Type B pancreatic cell (in vitro differentiated cells): ENCODE results near the gene PNMA6F. TPM values are rescaled to one million over a fixed set of nuclear protein-coding genes. Genes with fewer than 3 reads are reported as not detected.

Experiments used
- DNase-seq: peaks from one replicate; pipeline ENCODE4 v3.0.0; 2021; ENCODE audit warnings: mixed read lengths; ENCODE audit not compliant: unreplicated experiment; ENCODE audit errors: extremely low spot score
- H3K27ac Mint-ChIP-seq: 2 replicates; pipeline ENCODE4 v1.8.0; 2021; ENCODE audit warnings: mild to moderate bottlenecking, mixed read lengths
- H3K27me3 Mint-ChIP-seq: 2 replicates; pipeline ENCODE4 v1.8.0; 2021; ENCODE audit warnings: mixed read lengths
- H3K36me3 Mint-ChIP-seq: 2 replicates; pipeline ENCODE4 v1.8.0; 2021; ENCODE audit warnings: mixed read lengths
- H3K4me1 Mint-ChIP-seq: one replicate; pipeline ENCODE4 v1.8.0; 2021; ENCODE audit warnings: mixed read lengths; ENCODE audit not compliant: unreplicated experiment
- H3K4me3 Mint-ChIP-seq: 2 replicates; pipeline ENCODE4 v1.8.0; 2021; ENCODE audit warnings: mild to moderate bottlenecking, mixed read lengths
- H3K9me3 Mint-ChIP-seq: 2 replicates; pipeline ENCODE4 v1.8.0; 2021; ENCODE audit warnings: mixed read lengths
- total RNA-seq: library from RNA; stranded (reverse); gene quantifications from 2 replicates; pipeline ENCODE4 v1.2.1, GENCODE V29; 2021; ENCODE audit warnings: low replicate concordance
- TF ChIP-seq, protein P1 (sequence below): fragments of 200-600 bp; sonication (generic); conservative IDR thresholded peaks from 2 replicates; pipeline ENCODE4 v1.5.0; 2021; ENCODE audit warnings: antibody characterized with exemption, mild to moderate bottlenecking

The PNMA6F gene
- total RNA-seq, 1 donor from 2014 or later, result not detected

DNA sequence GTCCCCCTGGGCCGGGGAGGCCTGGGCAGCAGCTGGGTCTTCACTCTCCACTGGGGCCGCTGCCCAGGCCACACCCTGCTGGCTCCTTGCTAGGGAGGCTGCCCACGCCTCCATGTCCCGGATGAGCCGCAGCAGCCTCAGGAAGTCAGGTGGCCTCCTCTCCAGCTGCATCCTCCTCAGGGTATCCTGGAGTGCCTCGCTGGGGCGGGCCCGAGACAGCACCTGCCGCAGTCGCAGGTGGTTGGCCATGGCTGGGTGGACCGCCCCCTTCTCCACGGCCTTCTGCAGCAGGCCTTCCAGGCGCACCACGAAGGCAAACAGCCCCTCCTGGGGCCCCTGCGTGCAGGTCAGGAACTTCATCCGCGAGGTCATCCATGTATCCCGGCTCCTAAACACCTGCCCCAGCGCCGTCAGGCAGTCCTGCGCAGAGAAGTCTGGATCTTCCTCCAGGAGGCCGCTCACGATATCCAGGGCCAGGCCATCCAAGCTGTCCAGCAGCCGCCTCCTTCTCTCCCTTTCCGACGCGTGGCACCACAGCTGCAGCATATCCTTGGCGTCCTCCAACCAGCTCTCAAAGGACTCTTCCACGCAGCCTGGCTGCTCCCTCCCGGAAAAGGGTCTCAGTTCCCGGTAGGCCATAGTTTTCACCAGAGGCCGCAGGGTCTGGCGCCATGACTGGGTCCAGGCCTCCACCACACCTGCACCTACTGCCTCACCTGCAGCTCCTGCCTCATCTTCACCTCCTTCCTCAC lies 2.1 kb downstream of the PNMA6F start:
- H3K9me3 Mint-ChIP-seq, result no peaks in the 10 kb centered on the region
- no peaks in the 10 kb centered on the region for H3K4me1 Mint-ChIP-seq
- H3K36me3 Mint-ChIP-seq, result no peaks in the 10 kb centered on the region
- no peak overlapping the region for H3K27ac Mint-ChIP-seq
- no peak for DNase-seq
- H3K27me3 Mint-ChIP-seq, result peaks cover 15% of the 10 kb centered on the region
- TF ChIP-seq, protein P1, sequence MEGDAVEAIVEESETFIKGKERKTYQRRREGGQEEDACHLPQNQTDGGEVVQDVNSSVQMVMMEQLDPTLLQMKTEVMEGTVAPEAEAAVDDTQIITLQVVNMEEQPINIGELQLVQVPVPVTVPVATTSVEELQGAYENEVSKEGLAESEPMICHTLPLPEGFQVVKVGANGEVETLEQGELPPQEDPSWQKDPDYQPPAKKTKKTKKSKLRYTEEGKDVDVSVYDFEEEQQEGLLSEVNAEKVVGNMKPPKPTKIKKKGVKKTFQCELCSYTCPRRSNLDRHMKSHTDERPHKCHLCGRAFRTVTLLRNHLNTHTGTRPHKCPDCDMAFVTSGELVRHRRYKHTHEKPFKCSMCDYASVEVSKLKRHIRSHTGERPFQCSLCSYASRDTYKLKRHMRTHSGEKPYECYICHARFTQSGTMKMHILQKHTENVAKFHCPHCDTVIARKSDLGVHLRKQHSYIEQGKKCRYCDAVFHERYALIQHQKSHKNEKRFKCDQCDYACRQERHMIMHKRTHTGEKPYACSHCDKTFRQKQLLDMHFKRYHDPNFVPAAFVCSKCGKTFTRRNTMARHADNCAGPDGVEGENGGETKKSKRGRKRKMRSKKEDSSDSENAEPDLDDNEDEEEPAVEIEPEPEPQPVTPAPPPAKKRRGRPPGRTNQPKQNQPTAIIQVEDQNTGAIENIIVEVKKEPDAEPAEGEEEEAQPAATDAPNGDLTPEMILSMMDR, result no peak
- no peak overlapping the region for H3K4me3 Mint-ChIP-seq

- H3K4me3 Mint-ChIP-seq, result no peak overlapping the region
- no peaks in the 10 kb centered on the region for H3K36me3 Mint-ChIP-seq
- no peak for DNase-seq
- peaks cover 12% of the 10 kb centered on the region for H3K27me3 Mint-ChIP-seq
- no peak overlapping the region for H3K27ac Mint-ChIP-seq
- H3K9me3 Mint-ChIP-seq, result no peaks in the 10 kb centered on the region
- no peaks in the 10 kb centered on the region for H3K4me1 Mint-ChIP-seq
- TF ChIP-seq, protein P1, result no peak
Measured at GRCh38 chrX:153318811-153319210, 2.8 kb downstream of the PNMA6F start.

DNA sequence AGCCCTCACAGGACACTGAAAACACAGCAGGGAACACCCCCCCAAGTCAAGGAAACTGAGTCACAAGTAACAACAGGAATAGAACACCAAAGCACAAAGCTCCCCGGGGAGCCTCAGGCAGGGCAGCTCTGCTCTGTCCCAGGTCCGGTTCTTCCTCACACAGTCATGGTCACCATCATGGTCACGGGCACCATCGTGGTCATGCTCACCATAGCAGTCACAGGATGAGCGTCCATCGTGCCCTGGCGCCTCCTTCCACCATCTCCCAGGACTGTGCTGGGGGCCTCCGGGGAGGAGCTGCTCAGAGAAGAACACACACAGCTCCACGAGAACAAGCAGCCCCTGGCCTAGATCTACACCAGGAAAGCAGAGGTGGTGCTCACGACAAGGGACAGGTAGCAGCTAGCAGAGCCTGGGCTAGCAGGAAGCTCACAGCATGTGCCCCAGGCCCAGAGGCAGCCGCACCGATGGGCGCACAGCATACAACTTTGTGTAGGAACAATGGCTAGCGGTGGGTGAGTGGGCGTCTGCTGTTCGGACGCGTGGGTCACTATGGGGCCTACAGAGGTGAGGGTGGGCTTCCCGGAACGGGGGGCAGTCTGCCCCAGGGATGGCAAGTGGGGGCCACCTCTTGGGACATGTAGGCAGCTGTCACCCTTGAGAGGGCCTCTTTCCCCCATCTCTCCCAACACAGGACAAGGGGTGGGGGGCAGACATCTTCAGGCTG lies 3.4 kb downstream of the PNMA6F start:
- H3K27me3 Mint-ChIP-seq, result peaks cover 8% of the 10 kb centered on the region
- H3K9me3 Mint-ChIP-seq, result no peaks in the 10 kb centered on the region
- TF ChIP-seq, protein P1, result no peak
- H3K36me3 Mint-ChIP-seq, result no peaks in the 10 kb centered on the region
- H3K27ac Mint-ChIP-seq, result no peak overlapping the region
- H3K4me1 Mint-ChIP-seq, result no peaks in the 10 kb centered on the region
- no peak for DNase-seq
- H3K4me3 Mint-ChIP-seq, result no peak overlapping the region

DNA sequence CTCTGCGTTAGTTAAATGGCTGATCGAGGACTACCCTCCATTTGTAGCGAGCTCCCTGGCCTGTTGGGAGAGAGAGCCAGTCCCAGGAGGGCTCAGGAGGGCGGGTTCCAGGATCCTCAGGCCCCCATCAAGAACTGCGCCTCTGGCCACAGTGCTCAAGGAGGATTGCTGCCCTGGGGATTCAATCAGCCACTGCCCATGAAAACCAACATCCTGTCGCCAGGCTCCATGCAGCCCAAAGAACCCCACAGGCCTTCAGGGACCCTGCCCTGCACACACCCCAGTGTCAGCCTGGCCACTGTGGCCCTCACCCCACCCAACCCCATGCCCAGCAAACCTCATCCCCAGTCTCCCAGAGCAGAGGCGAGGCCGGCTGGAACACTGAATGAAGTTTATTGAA lies 4.3 kb downstream of the PNMA6F start:
- no peak for DNase-seq
- H3K4me3 Mint-ChIP-seq, result no peak overlapping the region
- H3K36me3 Mint-ChIP-seq, result no peaks in the 10 kb centered on the region
- no peak overlapping the region for H3K27ac Mint-ChIP-seq
- TF ChIP-seq, protein P1, result no peak
- H3K9me3 Mint-ChIP-seq, result no peaks in the 10 kb centered on the region
- H3K4me1 Mint-ChIP-seq, result no peaks in the 10 kb centered on the region
- peaks cover 7% of the 10 kb centered on the region for H3K27me3 Mint-ChIP-seq

DNA sequence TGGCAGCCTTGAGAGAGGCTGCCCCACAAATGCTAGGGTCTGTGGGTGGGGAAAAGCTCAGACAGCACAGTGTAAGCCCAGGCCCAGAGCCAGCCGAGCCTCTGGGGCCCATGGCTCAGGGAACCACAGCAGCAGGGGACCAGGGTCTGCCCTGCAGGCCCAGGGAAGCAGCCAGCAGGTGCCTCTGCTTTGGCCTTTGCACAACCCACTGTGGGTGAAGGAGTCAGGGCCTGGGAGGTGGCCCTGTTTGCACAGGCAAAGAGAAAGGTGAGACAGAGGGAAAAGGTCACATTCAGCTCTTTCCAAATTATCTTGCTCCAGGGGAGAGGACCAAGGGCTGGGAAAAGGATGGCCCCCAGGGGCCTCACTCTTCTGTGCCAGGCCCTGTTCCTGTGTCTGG lies 8.7 kb downstream of the PNMA6F start:
- Mint-ChIP-seq H3K27ac (no peak overlapping the region), H3K36me3 (no peaks in the 10 kb centered on the region), H3K27me3 (no peaks in the 10 kb centered on the region), H3K4me3 (no peak overlapping the region), H3K4me1 (no peaks in the 10 kb centered on the region), H3K9me3 (no peaks in the 10 kb centered on the region)
- DNase-seq, result no peak
- TF ChIP-seq, protein P1, result no peak
